Measurements from ENCODE around the gene IL17D. TPM values are rescaled to one million over a fixed set of nuclear protein-coding genes. Genes with fewer than 3 reads are reported as not detected.

Gene IL17D
- total RNA-seq, 1 experiment from 2014 or later, result 1.2 TPM

- H3K27me3 ChIP-seq (ENCODE audit: insufficient read depth, low read length), result no peaks in the 10 kb centered on the region
- no peaks in the 10 kb centered on the region for H3K4me1 ChIP-seq (ENCODE audit: insufficient read depth, low read length)
- no peak overlapping the region for H4K8ac ChIP-seq (replicated peaks; ENCODE audit: insufficient read length, low read depth, low read length)
- H3K9ac ChIP-seq (ENCODE audit: extremely low read depth, insufficient read length, low read length), result no peak overlapping the region
- H2AFZ ChIP-seq (ENCODE audit: low read length), result no peak overlapping the region
- H3K14ac ChIP-seq (ENCODE audit: insufficient read depth, low read length), result no peak overlapping the region
- TF ChIP-seq CTCF (conservative IDR thresholded peaks at IDR 0.05), result no peak
- no peak overlapping the region for H2AK5ac ChIP-seq (ENCODE audit: insufficient read length, low read length)
- H3K23ac ChIP-seq (ENCODE audit: insufficient read length, low read depth, low read length), result no peak overlapping the region
- Mint-ChIP-seq H3K27me3 (ENCODE audit: low read depth) (peaks cover 2% of the 10 kb centered on the region; the same call in 1 of the 2 replicates), H3K9me3 (peaks cover 19 to 28% of the 10 kb centered on the region in 2 experiments), H3K4me1 (peaks cover 10 to 13% of the 10 kb centered on the region in 2 experiments), H3K27ac (no peak overlapping the region), H3K4me3 (no peak overlapping the region), H3K36me3 (ENCODE audit: insufficient read depth in 1 of 3, low read depth in 3 of 3) (peaks cover 23 to 40% (median 24%) of the 10 kb centered on the region in 3 experiments)
- H2BK5ac ChIP-seq (ENCODE audit: insufficient read length, low read length), result no peak overlapping the region
- H3K79me2 ChIP-seq (ENCODE audit: insufficient read depth, low read length), result no peaks in the 10 kb centered on the region
- no peak overlapping the region for H2BK12ac ChIP-seq (ENCODE audit: insufficient read length, low read depth, low read length)
- no peak overlapping the region for H2BK120ac ChIP-seq (ENCODE audit: low read depth, low read length, poor library complexity, severe bottlenecking)
- H4K91ac ChIP-seq (ENCODE audit: insufficient read length, low read depth, low read length), result no peak overlapping the region
- no peak overlapping the region for H3K27ac ChIP-seq (ENCODE audit: insufficient read length, low read depth, low read length)
- no peaks in the 10 kb centered on the region for H3K9me3 ChIP-seq (ENCODE audit: control insufficient read depth, low read depth, low read length)
- WGBS (ENCODE audit: extremely low coverage, insufficient read length, low lambda C conversion rate), result no CpG with 5 or more reads among the region's 2 CpGs
- no peak overlapping the region for H3K56ac ChIP-seq (ENCODE audit: insufficient read length, low read depth, low read length)
- no peak for DNase-seq
- H4K20me1 ChIP-seq (ENCODE audit: control insufficient read depth, insufficient read depth, insufficient read length), result no peaks in the 10 kb centered on the region
- no peaks in the 10 kb centered on the region for H3K79me1 ChIP-seq (ENCODE audit: insufficient read depth, low read depth, low read length, poor library complexity, severe bottlenecking)
- no peak overlapping the region for H3K4me2 ChIP-seq (ENCODE audit: insufficient read depth, insufficient read length, low read length)
- H3K18ac ChIP-seq (ENCODE audit: insufficient read length, low read depth, low read length), result no peak overlapping the region
- H3T11ph ChIP-seq (ENCODE audit: low read length), result no peak overlapping the region
- no peak overlapping the region for H2BK15ac ChIP-seq (ENCODE audit: low read depth, low read length)
- H3K23me2 ChIP-seq (ENCODE audit: insufficient read length, low read depth, low read length, poor library complexity, severe bottlenecking), result no peaks in the 10 kb centered on the region
- no peak overlapping the region for H3K4ac ChIP-seq (ENCODE audit: low read depth, low read length)
- H2BK20ac ChIP-seq (ENCODE audit: low read depth, low read length, poor library complexity, severe bottlenecking), result no peak overlapping the region
- no peak overlapping the region for H4K5ac ChIP-seq (ENCODE audit: insufficient read length, low read depth, low read length)
Observed at GRCh38 chr13:20767309-20767943, 63.9 kb downstream of the IL17D start.

Measured in H9 (cell line).